Spleen (tissue), 11 donors: ENCODE data around the gene MAPK13. TPM values are rescaled to one million over a fixed set of nuclear protein-coding genes. Genes with fewer than 3 reads are reported as not detected.

Experiments used
- DNase-seq: peaks from one replicate; pipeline ENCODE4 v3.0.0-alpha.2; 2020
- H3K27ac ChIP-seq, 8 donors: fragments of 200-600 bp; sonication (generic) in 7 of 8; 1 replicate in 4 of 8; 2 replicates in 4 of 8; pipeline versions ENCODE4 v1.5.0 to v1.8.0; 2016 to 2021; ENCODE audit warnings: inconsistent platforms in 4 of 8, mild to moderate bottlenecking in 4 of 8, moderate library complexity in 1 of 8
- H3K27me3 ChIP-seq, 7 donors: fragments of 200-600 bp; sonication (generic) in 6 of 7; replicated peaks in 1 of 7; 1 replicate in 4 of 7; 2 replicates in 3 of 7; pipeline versions ENCODE4 v1.5.0 to v1.8.0; 2016 to 2021; ENCODE audit warnings: inconsistent platforms in 3 of 7, mild to moderate bottlenecking in 1 of 7
- H3K36me3 ChIP-seq, 6 donors: fragments of 200-600 bp; sonication (generic) in 5 of 6; 1 replicate in 4 of 6; 2 replicates in 2 of 6; pipeline versions ENCODE4 v1.5.0 to v1.8.0; 2016 to 2021; ENCODE audit warnings: inconsistent platforms in 2 of 6
- H3K4me1 ChIP-seq, 6 donors: fragments of 200-600 bp; sonication (generic) in 5 of 6; 1 replicate in 3 of 6; 2 replicates in 3 of 6; pipeline versions ENCODE4 v1.5.0 to v1.8.0; 2016 to 2021; ENCODE audit warnings: inconsistent platforms in 3 of 6
- H3K4me3 ChIP-seq, 8 donors: fragments of 200-600 bp; sonication (generic) in 7 of 8; 1 replicate in 4 of 8; 2 replicates in 4 of 8; pipeline versions ENCODE4 v1.5.0 to v1.8.0; 2016 to 2021; ENCODE audit warnings: inconsistent platforms in 4 of 8, mild to moderate bottlenecking in 4 of 8, moderate library complexity in 2 of 8
- H3K9me3 ChIP-seq, 8 donors: fragments of 200-600 bp; sonication (generic) in 7 of 8; 1 replicate in 4 of 8; 2 replicates in 4 of 8; pipeline versions ENCODE4 v1.5.0 to v1.8.0; 2016 to 2021; ENCODE audit warnings: inconsistent platforms in 4 of 8
- CTCF ChIP-seq, 11 experiments: fragments of 200-600 bp in 7 of 11; fragments of 450-650 bp in 4 of 11; sonication (generic) in 4 of 11; IDR thresholded peaks in 8 of 11; conservative IDR thresholded peaks in 3 of 11; 1 replicate in 7 of 11; 2 replicates in 4 of 11; pipeline versions ENCODE4 v1.4.0 to v1.8.0; 2016 to 2021; ENCODE audit warnings: antibody characterized with exemption in 11 of 11, inconsistent platforms in 4 of 11, mild to moderate bottlenecking in 1 of 11
- POLR2A ChIP-seq, 3 donors: fragments of 450-650 bp; IDR thresholded peaks; one replicate each; pipeline ENCODE4 v1.5.1; 2017; ENCODE audit warnings: antibody characterized with exemption in 3 of 3, mild to moderate bottlenecking in 1 of 3
- POLR2AphosphoS5 ChIP-seq, 3 donors: sonication (generic); formaldehyde crosslinking; IDR thresholded peaks; one replicate each; pipeline ENCODE4 v1.5.1; 2017; ENCODE audit warnings: antibody characterized with exemption in 3 of 3
- WGBS, 5 donors: extraction: QIAGEN DNeasy Blood & Tissue Kit in 3 of 5; methylation state at CpG; one replicate each; pipeline versions ENCODE4 v1.1.5 to v1.1.7; 2013 to 2018; 5-methylcytosine and 5-hydroxymethylcytosine counted together
- intact Hi-C: fragments of 100-400 bp; cut with DNase I; formaldehyde crosslinking; loops from one replicate; pipeline ENCODE4 v1.15.0; 2023; ENCODE audit warnings: low total_unique reads
- polyA plus RNA-seq, 3 donors: library from polyadenylated mRNA; stranded (reverse); fragments of 200-250 nt; gene quantifications; one replicate each; pipeline ENCODE4 v1.2.1, GENCODE V29; 2013
- total RNA-seq, 7 donors: library from RNA; depleted of rRNA in 3 of 7; stranded (reverse); fragments of >200 nt in 3 of 7; fragmentation: NEBNext Ultra II Directional in 4 of 7; extraction: Animal tissue kit (Norgen Biotek cat#: 25700) in 4 of 7; gene quantifications; one replicate each; pipeline versions ENCODE4 v1.1.0 to v1.2.1, GENCODE V29; 2016 to 2021
- donor health status: healthy with polysubstance abuse.
- donor health status: DM: no; HTN: no; CAD: no; lungs with moderate emphysema.
- donor health status: DM: no; HTN: no; CAD: no.
- donor health status: Bipolar disorder and iron deficiency.
- donor health status: healthy.
- donor health status: DM: no; HTN: no; CAD: no.
- donor health status: DM: yes; HTN: yes; CAD: no.

The MAPK13 gene
- total and polyA plus RNA-seq, 10 donors: 6.2 to 30.0 (median 17.7) TPM

GRCh38 chr6:36124881-36125280 lies 5.4 kb upstream of the MAPK13 start:
- 82 to 96% (median 89%) methylated on average over 3 of the region's 3 CpGs for WGBS, 5 donors
- peak overlapping the region in 1 of 8 donors; percentile 97 for H3K27ac ChIP-seq
- DNase-seq: no peak

GRCh38 chr6:36125575-36125974 lies 4.7 kb upstream of the MAPK13 start:
- intact Hi-C loops: loop anchor here (10.0 kb wide), 1 partner anchor 229 kb away; no protein-coding TSS in a partner anchor
- Histone ChIP-seq H3K27me3 (no peaks in the 10 kb centered on the region), H3K4me3 (no peak overlapping the region), H3K27ac (peak overlapping the region in 1 of 8 donors; percentile 68), H3K4me1 (peaks cover 34 to 98% (median 70%) of the 10 kb centered on the region in 6 donors), H3K9me3 (no peaks in the 10 kb centered on the region), H3K36me3 (no peaks in the 10 kb centered on the region)
- TF ChIP-seq POLR2AphosphoS5 (IDR thresholded peaks at IDR 0.05) (peak in 1 of 3 donors; percentile 11), POLR2A (IDR thresholded peaks at IDR 0.05) (no peak)
- DNase-seq: no peak
- 84 to 93% (median 86%) methylated on average over 8 of the region's 8 CpGs for WGBS, 5 donors

More at GRCh38 chr6:36124881-36125280, 5.4 kb upstream of the MAPK13 start:
- Histone ChIP-seq H3K4me1 (peaks cover 36 to 100% (median 73%) of the 10 kb centered on the region in 6 donors), H3K9me3 (no peaks in the 10 kb centered on the region), H3K36me3 (no peaks in the 10 kb centered on the region), H3K4me3 (no peak overlapping the region), H3K27me3 (no peaks in the 10 kb centered on the region)
- TF ChIP-seq POLR2AphosphoS5 (IDR thresholded peaks at IDR 0.05): no peak
- intact Hi-C loops: loop anchor here (10.0 kb wide), 1 partner anchor 230 kb away; no protein-coding TSS in a partner anchor

- intact Hi-C loops: loop anchor here (10.0 kb wide), 1 partner anchor 229 kb away; no protein-coding TSS in a partner anchor
- H3K9me3 ChIP-seq: no peaks in the 10 kb centered on the region
- H3K27me3 ChIP-seq: no peaks in the 10 kb centered on the region
- no peak for DNase-seq
- TF ChIP-seq CTCF (IDR thresholded peaks at IDR 0.05 in 8 of 11, conservative IDR thresholded peaks at IDR 0.05 in 3 of 11): no peak
- no peak for TF ChIP-seq POLR2AphosphoS5 (IDR thresholded peaks at IDR 0.05)
- peaks cover 29 to 98% (median 68%) of the 10 kb centered on the region in 6 donors for H3K4me1 ChIP-seq
- peak overlapping the region in 3 of 8 donors; percentile 68 to 85 (median 77) for H3K27ac ChIP-seq
- WGBS, 5 donors: 86 to 97% (median 92%) methylated on average over 2 of the region's 2 CpGs
- H3K4me3 ChIP-seq: no peak overlapping the region
- no peaks in the 10 kb centered on the region for H3K36me3 ChIP-seq
Measured at GRCh38 chr6:36126121-36126520, 4.2 kb upstream of the MAPK13 start.

- Histone ChIP-seq H3K27me3 (no peaks in the 10 kb centered on the region), H3K4me1 (peaks cover 26 to 98% (median 68%) of the 10 kb centered on the region in 6 donors), H3K27ac (peak overlapping the region in 7 of 8 donors; percentile 5 to 85 (median 64)), H3K4me3 (peak overlapping the region in 1 of 8 donors; percentile 35), H3K36me3 (no peaks in the 10 kb centered on the region), H3K9me3 (no peaks in the 10 kb centered on the region)
- 59 to 80% (median 65%) methylated on average over 10 of the region's 10 CpGs for WGBS, 5 donors
- no peak for TF ChIP-seq CTCF (IDR thresholded peaks at IDR 0.05 in 8 of 11, conservative IDR thresholded peaks at IDR 0.05 in 3 of 11)
- DNase-seq: no peak
- intact Hi-C loops: loop anchor here (10.0 kb wide), 1 partner anchor 228 kb away; no protein-coding TSS in a partner anchor
Measured at GRCh38 chr6:36126553-36127458, 3.5 kb upstream of the MAPK13 start.
